Tibial nerve (tissue), 4 donors: ENCODE data around the gene ABHD5. TPM values are rescaled to one million over a fixed set of nuclear protein-coding genes. Genes with fewer than 3 reads are reported as not detected.

Source experiments
- DNase-seq, 2 donors: peaks; one replicate each; pipeline ENCODE4 v3.0.0-alpha.2; 2019; ENCODE audit warnings: low spot score in 2 of 2
- H3K27ac ChIP-seq, 4 donors: fragments of 200-600 bp; sonication (generic) in 3 of 4; one replicate each; pipeline ENCODE4 v1.5.1; 2017 to 2019; ENCODE audit warnings: mild to moderate bottlenecking in 1 of 4
- H3K27me3 ChIP-seq, 2 donors: fragments of 200-600 bp; sonication (generic) in 1 of 2; one replicate each; pipeline versions ENCODE4 v1.5.1 to v1.6.0; 2017 to 2019
- H3K36me3 ChIP-seq, 3 donors: fragments of 200-600 bp; sonication (generic); one replicate each; pipeline ENCODE4 v1.5.1; 2018 to 2019
- H3K4me1 ChIP-seq, 4 donors: fragments of 200-600 bp; sonication (generic) in 3 of 4; one replicate each; pipeline ENCODE4 v1.5.1; 2017 to 2019
- H3K4me3 ChIP-seq, 4 donors: fragments of 200-600 bp; sonication (generic) in 3 of 4; one replicate each; pipeline ENCODE4 v1.5.1; 2017 to 2019; ENCODE audit warnings: mild to moderate bottlenecking in 1 of 4, moderate library complexity in 1 of 4
- H3K9me3 ChIP-seq, 4 donors: fragments of 200-600 bp; sonication (generic) in 3 of 4; one replicate each; pipeline ENCODE4 v1.5.1; 2017 to 2019
- CTCF ChIP-seq, 5 experiments: fragments of 200-600 bp in 3 of 5; fragments of 450-650 bp in 2 of 5; sonication (generic) in 3 of 5; IDR thresholded peaks; one replicate each; pipeline ENCODE4 v1.5.1; 2016 to 2019; ENCODE audit warnings: antibody characterized with exemption in 5 of 5, mild to moderate bottlenecking in 3 of 5, moderate library complexity in 2 of 5
- EP300 ChIP-seq, 2 donors: sonication (generic); formaldehyde crosslinking; IDR thresholded peaks; one replicate each; pipeline ENCODE4 v1.6.1; 2017; ENCODE audit warnings: antibody characterized with exemption in 2 of 2, mild to moderate bottlenecking in 1 of 2
- POLR2A ChIP-seq, 2 donors: fragments of 450-650 bp; IDR thresholded peaks; one replicate each; pipeline ENCODE4 v1.6.1; 2017; ENCODE audit warnings: antibody characterized with exemption in 2 of 2, mild to moderate bottlenecking in 2 of 2, moderate library complexity in 2 of 2
- WGBS, 2 donors: methylation state at CpG; one replicate each; pipeline ENCODE4 v1.1.5; 2018; 5-methylcytosine and 5-hydroxymethylcytosine counted together
- total RNA-seq, 4 donors: library from RNA; depleted of rRNA; stranded (reverse); fragments of >200 nt; gene quantifications; one replicate each; pipeline ENCODE4 v1.1.0, GENCODE V29; 2016

The ABHD5 gene
- total RNA-seq, 4 donors from 2014 or later: 21.6 to 29.7 (median 29.0) TPM

GRCh38 chr3:43768381-43768973 lies 77.7 kb downstream of the ABHD5 start:
- Histone ChIP-seq H3K4me3 (no peak overlapping the region), H3K27me3 (no peaks in the 10 kb centered on the region), H3K27ac (peak overlapping the region in 3 of 4 donors; percentile 69 to 84 (median 83)), H3K36me3 (no peaks in the 10 kb centered on the region), H3K9me3 (no peaks in the 10 kb centered on the region), H3K4me1 (peaks cover 0 to 41% (median 21%) of the 10 kb centered on the region in 4 donors)
- TF ChIP-seq POLR2A (IDR thresholded peaks at IDR 0.05) (no peak), EP300 (IDR thresholded peaks at IDR 0.05) (peak; percentile 22 to 53), CTCF (IDR thresholded peaks at IDR 0.05) (no peak)
- 36 to 47% methylated on average over 5 of the region's 5 CpGs for WGBS, 2 donors
- DNase-seq: peak; percentile 23 to 85

GRCh38 chr3:43769097-43769884 lies 78.6 kb downstream of the ABHD5 start:
- peaks cover 0 to 41% (median 21%) of the 10 kb centered on the region in 4 donors for H3K4me1 ChIP-seq
- no peaks in the 10 kb centered on the region for H3K9me3 ChIP-seq
- no peaks in the 10 kb centered on the region for H3K27me3 ChIP-seq
- peak overlapping the region; percentile 50 to 84 (median 76) for H3K27ac ChIP-seq
- DNase-seq: peak; percentile 98 to 99
- WGBS, 2 donors: 2 to 3% methylated on average over 15 to 20 of the region's 22 CpGs
- H3K4me3 ChIP-seq: peak overlapping the region in 3 of 4 donors; percentile 20 to 45 (median 31)
- no peak for TF ChIP-seq POLR2A (IDR thresholded peaks at IDR 0.05)
- TF ChIP-seq CTCF (IDR thresholded peaks at IDR 0.05): peak; percentile 82 to 97 (median 93)
- TF ChIP-seq EP300 (IDR thresholded peaks at IDR 0.05): peak; percentile 31 to 78
- H3K36me3 ChIP-seq: no peaks in the 10 kb centered on the region

GRCh38 chr3:43769885-43770425 lies 79.2 kb downstream of the ABHD5 start:
- Histone ChIP-seq H3K9me3 (no peaks in the 10 kb centered on the region), H3K4me1 (peaks cover 0 to 41% (median 21%) of the 10 kb centered on the region in 4 donors), H3K36me3 (no peaks in the 10 kb centered on the region), H3K27me3 (no peaks in the 10 kb centered on the region), H3K4me3 (peak overlapping the region in 3 of 4 donors; percentile 20 to 45 (median 31)), H3K27ac (peak overlapping the region; percentile 50 to 84 (median 76))
- no peak for TF ChIP-seq CTCF (IDR thresholded peaks at IDR 0.05)
- TF ChIP-seq POLR2A (IDR thresholded peaks at IDR 0.05): no peak
- TF ChIP-seq EP300 (IDR thresholded peaks at IDR 0.05): no peak
- DNase-seq: no peak
- 25 to 42% methylated on average over 5 of the region's 7 CpGs for WGBS, 2 donors

GRCh38 chr3:43770426-43771103 lies 79.8 kb downstream of the ABHD5 start:
- Histone ChIP-seq H3K9me3 (no peaks in the 10 kb centered on the region), H3K4me1 (peaks cover 0 to 41% (median 21%) of the 10 kb centered on the region in 4 donors), H3K36me3 (no peaks in the 10 kb centered on the region), H3K27ac (peak overlapping the region; percentile 50 to 84 (median 76)), H3K27me3 (no peaks in the 10 kb centered on the region), H3K4me3 (no peak overlapping the region)
- no peak for TF ChIP-seq POLR2A (IDR thresholded peaks at IDR 0.05)
- TF ChIP-seq EP300 (IDR thresholded peaks at IDR 0.05): peak in 1 of 2 donors; percentile 55
- no peak for TF ChIP-seq CTCF (IDR thresholded peaks at IDR 0.05)
- peak; percentile 38 to 48 for DNase-seq
- WGBS, 2 donors: 34 to 46% methylated on average over 8 to 11 of the region's 11 CpGs
